Fibroblast of mammary gland (primary cell): ENCODE measurements around the gene RBM17.

Experiments used
- DNase-seq: peaks from one replicate; pipeline ENCODE4 v3.0.0-alpha.2; 2010; ENCODE audit warnings: low read depth
- H3K4me3 ChIP-seq: 2 replicates; pipeline ENCODE4 v1.5.1; 2011; ENCODE audit warnings: low read depth, mild to moderate bottlenecking, low read length, moderate library complexity; ENCODE audit not compliant: control insufficient read depth
- TF ChIP-seq, protein P1 (sequence below): conservative IDR thresholded peaks from 2 replicates; pipeline ENCODE4 v1.5.1; 2011; ENCODE audit warnings: low read depth, low read length, inconsistent platforms; ENCODE audit not compliant: control insufficient read depth, insufficient read depth

RBM17 gene

DNA sequence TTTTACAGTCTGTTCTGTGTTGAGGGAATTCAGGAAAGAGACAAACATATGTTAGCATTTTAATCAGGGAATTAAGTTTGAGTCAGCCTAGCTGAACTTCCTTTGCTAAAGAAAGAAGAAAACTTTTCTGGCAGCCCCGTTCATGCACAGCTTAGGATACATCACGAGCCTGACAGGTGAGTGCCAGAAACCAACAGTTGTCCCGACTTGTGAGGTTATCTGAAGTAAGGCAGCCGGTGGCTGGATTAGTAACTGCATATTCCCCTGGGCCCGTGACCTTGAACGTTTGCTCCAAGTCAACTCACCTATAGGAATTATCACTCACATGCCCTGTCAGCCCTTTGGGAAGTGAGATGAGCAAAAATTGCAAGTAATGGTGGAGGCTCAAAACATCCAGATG is 24.1 kb downstream of the RBM17 start:
- no peak overlapping the region for H3K4me3 ChIP-seq
- TF ChIP-seq, protein P1, sequence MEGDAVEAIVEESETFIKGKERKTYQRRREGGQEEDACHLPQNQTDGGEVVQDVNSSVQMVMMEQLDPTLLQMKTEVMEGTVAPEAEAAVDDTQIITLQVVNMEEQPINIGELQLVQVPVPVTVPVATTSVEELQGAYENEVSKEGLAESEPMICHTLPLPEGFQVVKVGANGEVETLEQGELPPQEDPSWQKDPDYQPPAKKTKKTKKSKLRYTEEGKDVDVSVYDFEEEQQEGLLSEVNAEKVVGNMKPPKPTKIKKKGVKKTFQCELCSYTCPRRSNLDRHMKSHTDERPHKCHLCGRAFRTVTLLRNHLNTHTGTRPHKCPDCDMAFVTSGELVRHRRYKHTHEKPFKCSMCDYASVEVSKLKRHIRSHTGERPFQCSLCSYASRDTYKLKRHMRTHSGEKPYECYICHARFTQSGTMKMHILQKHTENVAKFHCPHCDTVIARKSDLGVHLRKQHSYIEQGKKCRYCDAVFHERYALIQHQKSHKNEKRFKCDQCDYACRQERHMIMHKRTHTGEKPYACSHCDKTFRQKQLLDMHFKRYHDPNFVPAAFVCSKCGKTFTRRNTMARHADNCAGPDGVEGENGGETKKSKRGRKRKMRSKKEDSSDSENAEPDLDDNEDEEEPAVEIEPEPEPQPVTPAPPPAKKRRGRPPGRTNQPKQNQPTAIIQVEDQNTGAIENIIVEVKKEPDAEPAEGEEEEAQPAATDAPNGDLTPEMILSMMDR: no peak
- DNase-seq: no peak

DNA sequence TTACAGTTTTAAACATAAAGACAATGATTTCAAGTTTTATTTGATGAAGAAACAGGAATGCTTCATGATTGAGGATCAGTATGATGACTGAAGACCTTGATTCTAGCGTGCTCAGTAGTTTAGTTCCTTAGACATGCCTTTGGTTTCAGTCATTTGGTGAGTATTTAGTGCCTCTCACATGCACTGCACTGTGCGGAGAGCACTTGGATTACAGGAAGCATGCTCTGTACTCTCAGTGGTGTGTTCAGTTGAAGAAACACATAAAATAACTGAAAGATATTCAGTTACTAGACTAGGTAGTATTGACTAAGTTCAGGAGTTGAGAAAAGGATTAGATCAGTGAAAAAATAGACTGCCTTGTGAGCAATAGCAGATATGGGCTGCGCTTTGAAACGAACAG is 25.5 kb downstream of the RBM17 start:
- TF ChIP-seq, protein P1: no peak
- DNase-seq: no peak
- no peak overlapping the region for H3K4me3 ChIP-seq

DNA sequence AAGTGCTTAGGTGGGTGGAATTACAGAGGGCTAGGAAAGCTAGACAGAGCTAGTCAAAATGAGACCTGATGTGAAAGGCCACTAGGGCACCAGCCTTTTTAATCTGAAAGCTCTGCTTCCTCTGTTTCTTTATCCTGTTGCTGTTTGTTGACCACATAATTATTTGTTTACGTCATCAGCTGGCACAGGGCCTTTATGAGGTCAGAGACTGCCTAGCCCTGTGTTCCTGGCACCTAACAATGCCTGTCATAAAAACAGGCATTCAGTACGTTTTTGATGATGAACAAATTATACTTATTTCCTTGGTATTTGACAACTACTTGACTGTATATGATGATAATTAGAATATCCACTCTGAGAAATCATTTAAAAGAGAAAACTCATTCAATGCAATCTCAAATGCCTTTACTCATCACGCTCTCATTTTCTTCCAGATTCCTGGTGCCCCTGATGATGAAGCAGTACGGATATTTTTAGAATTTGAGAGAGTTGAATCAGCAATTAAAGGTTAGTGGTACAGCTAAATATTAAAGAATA is 26.0 kb downstream of the RBM17 start:
- TF ChIP-seq, protein P1: peak; percentile 20
- DNase-seq: peak; percentile 93
- no peak overlapping the region for H3K4me3 ChIP-seq

DNA sequence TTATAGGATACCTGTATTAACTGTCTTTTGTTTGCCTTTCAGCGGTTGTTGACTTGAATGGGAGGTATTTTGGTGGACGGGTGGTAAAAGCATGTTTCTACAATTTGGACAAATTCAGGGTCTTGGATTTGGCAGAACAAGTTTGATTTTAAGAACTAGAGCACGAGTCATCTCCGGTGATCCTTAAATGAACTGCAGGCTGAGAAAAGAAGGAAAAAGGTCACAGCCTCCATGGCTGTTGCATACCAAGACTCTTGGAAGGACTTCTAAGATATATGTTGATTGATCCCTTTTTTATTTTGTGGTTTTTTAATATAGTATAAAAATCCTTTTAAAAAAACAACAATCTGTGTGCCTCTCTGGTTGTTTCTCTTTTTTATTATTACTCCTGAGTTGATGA is 26.6 kb downstream of the RBM17 start:
- TF ChIP-seq, protein P1: no peak
- DNase-seq: peak; percentile 57
- H3K4me3 ChIP-seq: no peak overlapping the region

DNA sequence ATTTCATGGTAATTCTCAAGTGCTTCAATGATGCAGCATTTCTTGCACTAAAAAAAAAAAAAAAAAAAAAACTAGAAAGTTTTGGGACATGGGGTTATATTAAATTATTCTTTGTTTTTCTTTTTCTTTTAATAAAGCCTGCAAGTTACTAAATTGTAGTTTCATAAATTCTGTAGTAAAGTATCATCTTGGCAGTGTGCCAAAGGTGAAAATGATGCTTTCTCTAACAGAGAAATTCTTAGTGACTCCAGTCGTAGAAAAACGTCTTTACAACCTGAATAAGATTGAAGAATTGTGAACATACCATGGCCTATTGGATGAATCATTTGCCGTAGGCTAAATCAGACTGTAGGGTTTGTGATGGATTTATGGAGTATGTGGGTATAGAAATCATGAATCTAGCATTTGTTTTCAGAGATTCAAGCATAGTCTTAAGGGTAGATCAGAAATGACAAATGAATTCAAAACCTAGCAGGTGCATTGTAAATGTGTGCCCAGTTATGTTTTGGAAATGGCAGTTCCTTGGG is 27.1 kb downstream of the RBM17 start:
- DNase-seq: no peak
- TF ChIP-seq, protein P1: no peak
- H3K4me3 ChIP-seq: no peak overlapping the region

DNA sequence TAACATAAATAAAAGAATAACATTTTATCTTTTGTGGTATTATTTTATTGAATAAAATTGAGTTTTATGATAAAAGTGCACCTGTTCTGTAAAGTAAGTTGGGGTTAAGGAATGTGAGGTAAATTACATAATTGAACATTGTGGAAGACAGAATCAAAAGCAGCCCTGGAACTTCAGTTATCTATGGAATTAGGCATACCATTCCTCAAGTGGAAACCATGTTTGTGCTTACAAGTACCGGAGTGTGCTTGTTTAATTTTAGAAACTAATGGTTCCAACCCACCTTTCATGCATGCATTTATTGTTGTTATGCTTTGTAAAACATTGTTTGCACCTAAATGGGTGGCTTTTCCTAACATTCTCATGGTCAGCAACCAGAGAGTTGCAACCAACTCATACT is 28.0 kb downstream of the RBM17 start:
- no peak overlapping the region for H3K4me3 ChIP-seq
- no peak for DNase-seq
- TF ChIP-seq, protein P1: no peak

DNA sequence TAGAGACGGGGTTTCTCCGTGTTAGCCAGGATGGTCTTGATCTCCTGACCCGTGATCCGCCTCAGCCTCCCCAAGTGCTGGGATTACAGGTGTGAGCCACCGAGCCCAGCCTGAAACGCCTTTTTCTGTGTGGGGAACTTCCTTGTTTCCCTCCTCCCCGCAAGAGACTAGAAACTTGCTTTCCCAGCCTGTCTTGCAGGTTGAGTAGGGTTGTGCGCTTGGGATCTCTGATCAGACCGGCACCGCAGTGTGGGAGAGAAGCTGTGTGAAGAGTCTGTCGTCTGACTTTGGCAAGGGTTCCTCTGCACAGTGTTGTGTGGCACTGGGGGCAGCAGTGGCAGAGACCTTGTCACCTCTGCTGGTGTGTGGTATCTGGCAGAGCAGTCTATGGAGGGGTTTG is 28.9 kb downstream of the RBM17 start:
- TF ChIP-seq, protein P1: no peak
- DNase-seq: no peak

More for the DNA sequence above, 28.9 kb downstream of the RBM17 start:
- H3K4me3 ChIP-seq: no peak overlapping the region
